Measurements from ENCODE around the gene EBF3. TPM values are rescaled to one million over a fixed set of nuclear protein-coding genes. Genes with fewer than 3 reads are reported as not detected.

EBF3 gene
- total RNA-seq, 4 donors from 2014 or later: 0.42 to 2.9 (median 1.3) TPM

DNA sequence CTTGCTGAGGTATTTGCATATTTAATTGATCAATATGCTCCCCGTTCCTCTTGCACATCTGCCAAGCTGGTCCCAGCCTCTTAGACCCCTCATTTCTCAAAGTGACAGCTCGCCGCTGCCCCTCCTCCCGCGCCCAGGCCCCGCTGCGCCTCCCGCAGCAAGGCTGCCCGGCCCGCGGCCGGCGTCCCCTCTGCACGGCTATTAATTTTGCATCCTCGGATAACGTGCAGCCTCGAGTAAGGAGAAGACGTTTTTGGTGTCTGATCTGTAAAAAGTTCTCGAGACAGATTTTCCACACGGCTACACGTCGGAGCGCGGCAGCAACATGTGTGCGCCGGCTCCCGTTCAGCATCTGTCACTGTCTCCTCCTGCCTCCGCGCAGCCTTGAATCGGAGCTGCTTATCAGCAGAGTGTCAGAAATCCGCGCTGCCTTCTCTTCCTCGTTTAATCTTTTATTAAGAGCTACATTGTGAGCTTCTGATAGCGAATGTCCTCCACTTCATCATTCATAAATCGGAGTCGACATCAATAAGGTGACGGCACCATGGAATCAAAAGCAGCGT, 65.3 kb downstream of the EBF3 start:
- Histone ChIP-seq H3K27me3 (peaks cover 0 to 85% (median 0%) of the 10 kb centered on the region in 4 donors), H3K9me3 (no peaks in the 10 kb centered on the region), H3K36me3 (no peaks in the 10 kb centered on the region), H3K4me1 (peaks cover 0 to 4% (median 0%) of the 10 kb centered on the region in 3 donors), H3K27ac (no peak overlapping the region), H3K4me3 (no peak overlapping the region)
- intact Hi-C loops (cut with DNase I): no loop called here
- 66% methylated on average over 7 to 35 of the region's 38 CpGs for WGBS, 2 donors
- DNase-seq: no peak
- TF ChIP-seq CTCF (IDR thresholded peaks at IDR 0.05): no peak
- TF ChIP-seq POLR2A (IDR thresholded peaks at IDR 0.05): no peak

DNA sequence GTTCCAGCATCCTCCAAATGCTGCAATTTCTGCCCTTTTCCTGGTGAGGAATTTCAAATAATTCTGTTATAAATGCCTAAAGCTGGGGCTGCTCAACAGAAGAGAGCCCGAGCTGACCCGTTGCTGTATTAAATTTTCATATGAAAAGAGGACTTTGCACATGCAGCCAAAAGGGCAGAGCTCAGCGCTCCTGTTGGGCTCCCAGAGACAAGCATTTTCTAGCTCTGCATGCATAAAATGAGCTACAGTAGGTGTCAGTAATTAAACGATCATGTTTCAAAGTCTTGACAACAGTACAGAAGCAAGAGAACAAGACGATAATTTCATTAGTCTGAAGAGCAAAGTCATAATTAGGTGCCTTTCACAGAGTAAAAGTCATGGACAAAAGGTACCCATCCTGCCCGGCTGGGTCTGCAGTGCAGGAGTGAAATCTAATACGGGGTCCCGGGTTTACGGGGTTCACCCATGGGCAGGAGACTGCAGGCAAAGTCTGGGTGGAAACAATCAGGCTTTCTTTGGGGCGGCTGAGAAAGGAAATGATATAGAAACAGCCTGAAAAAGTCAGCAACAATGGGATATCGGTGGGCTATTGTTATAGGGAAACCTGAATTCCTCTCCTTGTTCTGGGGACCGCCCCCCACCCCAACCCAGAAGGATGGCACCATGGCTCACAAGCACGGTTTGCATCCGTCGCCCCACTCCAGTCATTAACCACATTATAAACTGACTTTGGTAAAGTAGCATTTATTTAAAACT, 66.0 kb downstream of the EBF3 start:
- 42 to 64% methylated on average over 15 of the region's 15 CpGs for WGBS, 2 donors
- Histone ChIP-seq H3K4me1 (peaks cover 0 to 4% (median 0%) of the 10 kb centered on the region in 3 donors), H3K27me3 (peaks cover 0 to 87% (median 0%) of the 10 kb centered on the region in 4 donors), H3K27ac (no peak overlapping the region), H3K9me3 (no peaks in the 10 kb centered on the region), H3K36me3 (no peaks in the 10 kb centered on the region), H3K4me3 (no peak overlapping the region)
- intact Hi-C loops (cut with DNase I): no loop called here
- TF ChIP-seq CTCF (IDR thresholded peaks at IDR 0.05) (no peak), POLR2A (IDR thresholded peaks at IDR 0.05) (no peak)
- no peak for DNase-seq

DNA sequence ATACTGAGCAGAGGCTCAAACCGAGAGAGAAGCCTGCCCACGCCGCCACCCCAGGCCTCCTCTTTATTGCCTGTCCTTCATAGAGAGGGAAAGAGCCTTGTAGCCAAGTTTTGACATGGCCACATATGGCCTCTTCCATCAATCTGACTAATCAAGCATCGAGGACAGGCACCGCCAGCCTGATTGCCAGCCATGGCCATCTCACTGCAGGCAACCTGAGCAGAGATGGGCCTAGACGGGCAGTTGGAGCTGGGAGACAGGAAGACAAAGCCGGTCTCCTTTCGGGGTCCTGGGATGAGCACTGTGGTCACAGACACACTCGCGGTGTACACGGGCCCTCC, 67.2 kb downstream of the EBF3 start:
- Histone ChIP-seq H3K4me3 (no peak overlapping the region), H3K27me3 (peaks cover 0 to 77% (median 0%) of the 10 kb centered on the region in 4 donors), H3K9me3 (no peaks in the 10 kb centered on the region), H3K4me1 (peaks cover 0 to 4% (median 0%) of the 10 kb centered on the region in 3 donors), H3K36me3 (no peaks in the 10 kb centered on the region), H3K27ac (no peak overlapping the region)
- no peak for DNase-seq
- WGBS, 2 donors: 74% methylated on average over 6 of the region's 11 CpGs; no CpG with 5 or more reads in 1 of the 2 donors
- intact Hi-C loops (cut with DNase I): no loop called here
- TF ChIP-seq CTCF (IDR thresholded peaks at IDR 0.05): no peak
- TF ChIP-seq POLR2A (IDR thresholded peaks at IDR 0.05): no peak

DNA sequence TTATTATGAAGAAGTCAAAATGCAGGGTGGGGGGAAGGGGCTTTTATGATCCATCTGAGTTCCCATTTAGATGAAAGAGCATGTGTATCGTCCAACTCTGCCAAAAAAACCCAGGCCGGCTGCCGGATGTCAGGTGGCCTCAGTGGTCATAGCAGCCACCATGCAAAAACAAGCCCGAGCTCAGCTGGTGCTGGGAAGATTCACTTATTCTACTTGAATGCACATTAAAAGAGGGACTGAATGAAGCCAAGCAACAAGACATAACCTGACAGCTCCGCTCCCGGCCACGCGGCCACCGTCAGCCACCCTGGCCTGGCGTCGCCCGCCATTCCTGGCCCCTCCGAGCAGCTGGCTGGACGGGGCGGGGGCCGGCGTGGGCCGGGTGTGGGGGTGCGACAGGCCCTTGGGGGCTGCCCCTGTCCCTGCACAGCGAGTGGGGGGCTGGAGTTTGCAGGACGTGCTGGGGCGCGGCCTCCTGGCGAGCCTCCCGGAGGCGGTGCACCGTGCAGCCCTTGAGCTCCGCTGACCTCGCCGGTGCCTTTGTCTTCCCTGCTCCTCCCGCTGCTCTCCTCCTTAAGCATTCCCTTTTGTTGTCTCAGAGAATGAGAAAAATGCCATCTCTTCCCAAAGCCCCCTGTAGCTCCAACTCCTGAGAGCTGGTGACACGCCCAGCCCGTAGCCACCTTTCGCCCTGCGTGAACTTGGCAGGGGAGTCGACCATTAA, 67.8 kb downstream of the EBF3 start:
- intact Hi-C loops (cut with DNase I): no loop called here

More for the DNA sequence above, 67.8 kb downstream of the EBF3 start:
- peaks cover 0 to 72% (median 0%) of the 10 kb centered on the region in 4 donors for H3K27me3 ChIP-seq
- no peak for DNase-seq
- H3K9me3 ChIP-seq: no peaks in the 10 kb centered on the region
- H3K36me3 ChIP-seq: no peaks in the 10 kb centered on the region
- H3K4me3 ChIP-seq: no peak overlapping the region
- H3K27ac ChIP-seq: no peak overlapping the region
- TF ChIP-seq CTCF (IDR thresholded peaks at IDR 0.05) (no peak), POLR2A (IDR thresholded peaks at IDR 0.05) (no peak)
- H3K4me1 ChIP-seq: peaks cover 0 to 7% (median 0%) of the 10 kb centered on the region in 3 donors
- WGBS, 2 donors: 81 to 82% methylated on average over 16 to 27 of the region's 36 CpGs
